Sigmoid colon (tissue), 7 donors: ENCODE results near the gene MYO10. TPM values are rescaled to one million over a fixed set of nuclear protein-coding genes. Genes with fewer than 3 reads are reported as not detected.

Experiments
- DNase-seq: peaks from one replicate; pipeline ENCODE4 v3.0.0-alpha.2; 2019
- H3K27ac ChIP-seq, 4 donors: fragments of 200-600 bp; sonication (generic); one replicate each; pipeline ENCODE4 v1.5.1; 2016 to 2019; ENCODE audit warnings: mild to moderate bottlenecking in 1 of 4
- H3K27me3 ChIP-seq, 3 donors: fragments of 200-600 bp; sonication (generic); one replicate each; pipeline ENCODE4 v1.5.1; 2019; ENCODE audit warnings: mild to moderate bottlenecking in 1 of 3
- H3K36me3 ChIP-seq, 4 donors: fragments of 200-600 bp; sonication (generic); one replicate each; pipeline ENCODE4 v1.5.1; 2016 to 2019
- H3K4me1 ChIP-seq, 4 donors: fragments of 200-600 bp; sonication (generic); one replicate each; pipeline ENCODE4 v1.5.1; 2017 to 2019
- H3K4me3 ChIP-seq, 4 donors: fragments of 200-600 bp; sonication (generic); one replicate each; pipeline ENCODE4 v1.5.1; 2017 to 2019; ENCODE audit warnings: mild to moderate bottlenecking in 2 of 4, moderate library complexity in 1 of 4
- H3K9me3 ChIP-seq, 4 donors: fragments of 200-600 bp in 3 of 4; sonication (generic) in 3 of 4; one replicate each; pipeline versions ENCODE4 v1.5.1 to v1.6.1; 2013 to 2019
- CTCF ChIP-seq, 4 experiments: fragments of 450-650 bp in 3 of 4; fragments of 200-600 bp in 1 of 4; IDR thresholded peaks; one replicate each; pipeline ENCODE4 v1.5.1; 2016 to 2019; ENCODE audit warnings: antibody characterized with exemption in 4 of 4, mild to moderate bottlenecking in 3 of 4, moderate library complexity in 2 of 4
- EP300 ChIP-seq, 4 donors: sonication (generic); formaldehyde crosslinking; IDR thresholded peaks; one replicate each; pipeline ENCODE4 v1.6.1; 2017; ENCODE audit warnings: antibody characterized with exemption in 4 of 4
- POLR2A ChIP-seq, 2 donors: fragments of 450-650 bp; IDR thresholded peaks; one replicate each; pipeline ENCODE4 v1.6.1; 2016; ENCODE audit warnings: antibody characterized with exemption in 2 of 2, mild to moderate bottlenecking in 2 of 2, moderate library complexity in 2 of 2
- POLR2AphosphoS5 ChIP-seq, 4 donors: sonication (generic); formaldehyde crosslinking; IDR thresholded peaks; one replicate each; pipeline ENCODE4 v1.6.1; 2017; ENCODE audit warnings: antibody characterized with exemption in 4 of 4
- WGBS, 2 donors: extraction: QIAGEN DNeasy Blood & Tissue Kit; methylation state at CpG; one replicate each; pipeline ENCODE4 v1.1.7; 2013; 5-methylcytosine and 5-hydroxymethylcytosine counted together
- intact Hi-C: fragments of 100-400 bp; cut with DNase I; formaldehyde crosslinking; loops from one replicate; pipeline ENCODE4 v1.15.1; 2023
- polyA plus RNA-seq, 3 donors: library from polyadenylated mRNA; stranded (reverse); fragments of 200-250 nt; gene quantifications; one replicate each; pipeline ENCODE4 v1.2.3, GENCODE V29; 2013
- total RNA-seq, 4 donors: library from RNA; depleted of rRNA; stranded (reverse); fragments of >200 nt; gene quantifications; one replicate each; pipeline ENCODE4 v1.1.0, GENCODE V29; 2016
- donor health status: healthy with polysubstance abuse.
- donor health status: Bipolar disorder and iron deficiency.
- donor health status: healthy.

MYO10 gene
- total and polyA plus RNA-seq, 7 donors: 3.9 to 20.3 (median 8.3) TPM

GRCh38 chr5:16865151-16865550 is 70.9 kb downstream of the MYO10 start:
- no peaks in the 10 kb centered on the region for H3K9me3 ChIP-seq
- 82 to 86% methylated on average over 8 of the region's 8 CpGs for WGBS, 2 donors
- intact Hi-C loops: no loop called here
- TF ChIP-seq POLR2A (IDR thresholded peaks at IDR 0.05) (no peak), EP300 (IDR thresholded peaks at IDR 0.05) (no peak), POLR2AphosphoS5 (IDR thresholded peaks at IDR 0.05) (no peak), CTCF (IDR thresholded peaks at IDR 0.05) (no peak)
- no peaks in the 10 kb centered on the region for H3K4me1 ChIP-seq
- H3K36me3 ChIP-seq: no peaks in the 10 kb centered on the region
- no peak overlapping the region for H3K27ac ChIP-seq
- no peaks in the 10 kb centered on the region for H3K27me3 ChIP-seq
- no peak overlapping the region for H3K4me3 ChIP-seq
- DNase-seq: no peak

- WGBS, 2 donors: 70 to 79% methylated on average over 4 of the region's 4 CpGs
- H3K27ac ChIP-seq: no peak overlapping the region
- no peak overlapping the region for H3K4me3 ChIP-seq
- TF ChIP-seq POLR2A (IDR thresholded peaks at IDR 0.05) (no peak), EP300 (IDR thresholded peaks at IDR 0.05) (no peak), CTCF (IDR thresholded peaks at IDR 0.05) (no peak), POLR2AphosphoS5 (IDR thresholded peaks at IDR 0.05) (no peak)
- no peak for DNase-seq
- no peaks in the 10 kb centered on the region for H3K9me3 ChIP-seq
- intact Hi-C loops: no loop called here
- no peaks in the 10 kb centered on the region for H3K36me3 ChIP-seq
- H3K4me1 ChIP-seq: no peaks in the 10 kb centered on the region
- no peaks in the 10 kb centered on the region for H3K27me3 ChIP-seq
Measured at GRCh38 chr5:16864631-16865131, 71.4 kb downstream of the MYO10 start.

GRCh38 chr5:16863469-16863946 is 72.6 kb downstream of the MYO10 start:
- no peaks in the 10 kb centered on the region for H3K27me3 ChIP-seq
- intact Hi-C loops: no loop called here
- H3K4me3 ChIP-seq: no peak overlapping the region
- H3K4me1 ChIP-seq: no peaks in the 10 kb centered on the region
- TF ChIP-seq CTCF (IDR thresholded peaks at IDR 0.05): no peak
- no peak for TF ChIP-seq POLR2AphosphoS5 (IDR thresholded peaks at IDR 0.05)
- no peak for TF ChIP-seq EP300 (IDR thresholded peaks at IDR 0.05)
- no peak for TF ChIP-seq POLR2A (IDR thresholded peaks at IDR 0.05)
- H3K9me3 ChIP-seq: peaks cover 0 to 7% (median 3%) of the 10 kb centered on the region in 4 donors
- 55 to 77% methylated on average over 5 of the region's 5 CpGs for WGBS, 2 donors
- DNase-seq: no peak
- H3K27ac ChIP-seq: no peak overlapping the region
- H3K36me3 ChIP-seq: no peaks in the 10 kb centered on the region

- TF ChIP-seq POLR2A (IDR thresholded peaks at IDR 0.05) (no peak), CTCF (IDR thresholded peaks at IDR 0.05) (no peak), EP300 (IDR thresholded peaks at IDR 0.05) (no peak), POLR2AphosphoS5 (IDR thresholded peaks at IDR 0.05) (no peak)
- no peak for DNase-seq
- Histone ChIP-seq H3K4me1 (no peaks in the 10 kb centered on the region), H3K27ac (no peak overlapping the region), H3K27me3 (no peaks in the 10 kb centered on the region), H3K4me3 (no peak overlapping the region), H3K36me3 (no peaks in the 10 kb centered on the region), H3K9me3 (peaks cover 0 to 7% (median 3%) of the 10 kb centered on the region in 4 donors)
- WGBS, 2 donors: 68 to 87% methylated on average over 3 of the region's 3 CpGs
- intact Hi-C loops: no loop called here
Measured at GRCh38 chr5:16862777-16863176, 73.3 kb downstream of the MYO10 start.

GRCh38 chr5:16859346-16859745 is 76.7 kb downstream of the MYO10 start:
- H3K4me1 ChIP-seq: peaks cover 0 to 12% (median 0%) of the 10 kb centered on the region in 4 donors
- H3K36me3 ChIP-seq: no peaks in the 10 kb centered on the region
- TF ChIP-seq POLR2AphosphoS5 (IDR thresholded peaks at IDR 0.05) (no peak), CTCF (IDR thresholded peaks at IDR 0.05) (no peak), POLR2A (IDR thresholded peaks at IDR 0.05) (no peak), EP300 (IDR thresholded peaks at IDR 0.05) (no peak)
- no peak overlapping the region for H3K4me3 ChIP-seq
- H3K9me3 ChIP-seq: peaks cover 0 to 7% (median 3%) of the 10 kb centered on the region in 4 donors
- no peaks in the 10 kb centered on the region for H3K27me3 ChIP-seq
- no peak overlapping the region for H3K27ac ChIP-seq
- intact Hi-C loops: no loop called here
- DNase-seq: no peak
